ENCODE results near the gene ANKRD13A. TPM values are rescaled to one million over a fixed set of nuclear protein-coding genes. Genes with fewer than 3 reads are reported as not detected.

The ANKRD13A gene
- total and polyA plus RNA-seq, 2 of the 13 experiments (the other 11 are each of a cell fraction or from before 2014, with no cell fraction given) = 34.1 to 41.6 TPM

- TF ChIP-seq ZNF724P (CRISPR knock-in tag; IDR thresholded peaks at IDR 0.05; ENCODE audit: borderline replicate concordance) (no peak), FOXA1 (IDR thresholded peaks at IDR 0.05) (no peak), FOXA1 (CRISPR knock-in tag; IDR thresholded peaks at IDR 0.05) (no peak), RFX3 (CRISPR knock-in tag; IDR thresholded peaks at IDR 0.05) (no peak)
- CTCF ChIA-PET (ENCODE audit: low intra/inter-chr PET ratio, low total read pairs) = no interaction called here
These were observed 46.9 kb upstream of the ANKRD13A start for GRCh38 chr12:109952160-109952858.

GRCh38 chr12:109952873-109953272, 46.4 kb upstream of the ANKRD13A start:
- intact Hi-C loops (cut with micrococcal nuclease; ENCODE audit: unreplicated experiment) = no loop called here
- H3K4me1 ChIP-seq (ENCODE audit: insufficient read depth, low read length) = peaks cover 37% of the 10 kb centered on the region
- no peak overlapping the region for H3K27ac ChIP-seq (ENCODE audit: extremely low read length, insufficient read depth, low read length)
- WGBS (ENCODE audit: low lambda C conversion rate) = 98% methylated on average over 8 of the region's 8 CpGs
- DNase-seq (ENCODE audit: low spot score) = no peak
- no peaks in the 10 kb centered on the region for H3K9me3 ChIP-seq (ENCODE audit: low read length)
- no peak overlapping the region for H3K4me3 ChIP-seq (replicated peaks in 1 of 3; ENCODE audit: insufficient read depth in 1 of 3, low read depth in 2 of 3, low read length in 3 of 3)
- H3K36me3 ChIP-seq (replicated peaks in 1 of 2; ENCODE audit: control insufficient read depth in 1 of 2, insufficient read depth in 2 of 2, low read length in 2 of 2) = peaks cover 14 to 40% of the 10 kb centered on the region in 2 experiments
- in situ Hi-C loops (cut with HindIII; ENCODE audit: extremely low pct_ligation_motif_present, low pct_unique_long_range_greater_than_20kb) = no loop called here
- H2AFZ ChIP-seq (ENCODE audit: low read length) = no peak overlapping the region
- ATAC-seq = no peak
- no TSS peak for BruUV-seq (replicated peaks)
- H3K4me2 ChIP-seq (ENCODE audit: low read depth, low read length) = no peak overlapping the region
- no peaks in the 10 kb centered on the region for H3K79me2 ChIP-seq (ENCODE audit: insufficient read depth, low read length)
- no peak overlapping the region for H3K9ac ChIP-seq (ENCODE audit: insufficient read depth, low read depth, low read length)
- no peaks in the 10 kb centered on the region for H3K27me3 ChIP-seq (ENCODE audit: control insufficient read depth in 1 of 2, insufficient read depth in 2 of 2, low read length in 2 of 2)
- no peaks in the 10 kb centered on the region for H4K20me1 ChIP-seq (ENCODE audit: insufficient read depth, low read length)
- ChIA-PET CTCF (ENCODE audit: low intra/inter-chr PET ratio, low total read pairs) (no interaction called here), POLR2A (no interaction called here)
- no peak for FAIRE-seq
- TF ChIP-seq ZNF333 (CRISPR knock-in tag; IDR thresholded peaks at IDR 0.05; ENCODE audit: borderline replicate concordance) = no peak
- no peak for TF ChIP-seq CEBPG (CRISPR knock-in tag; IDR thresholded peaks at IDR 0.05)
- no peak for TF ChIP-seq TMF1 (CRISPR knock-in tag; IDR thresholded peaks at IDR 0.05; ENCODE audit: low read depth)
- TF ChIP-seq SAP130 (CRISPR knock-in tag; IDR thresholded peaks at IDR 0.05; ENCODE audit: low read depth) = no peak
- TF ChIP-seq ZFP62 (CRISPR knock-in tag; IDR thresholded peaks at IDR 0.05) = no peak
- TF ChIP-seq HNF4G (IDR thresholded peaks at IDR 0.05; ENCODE audit: borderline replicate concordance, low read depth, low read length) = no peak
- TF ChIP-seq HNF4G (CRISPR knock-in tag; IDR thresholded peaks at IDR 0.05; ENCODE audit: borderline replicate concordance, low read depth) = no peak
- no peak for TF ChIP-seq IRF9 (CRISPR knock-in tag; IDR thresholded peaks at IDR 0.05; ENCODE audit: borderline replicate concordance)
- no peak for TF ChIP-seq KAT7 (CRISPR knock-in tag; IDR thresholded peaks at IDR 0.05; ENCODE audit: borderline replicate concordance)
- no peak for TF ChIP-seq AGO1 (IDR thresholded peaks at IDR 0.05; ENCODE audit: low read depth, low read length, poor library complexity, severe bottlenecking)
- no peak for TF ChIP-seq GABPA (IDR thresholded peaks at IDR 0.05; ENCODE audit: low read depth, low read length)
- no peak for TF ChIP-seq GABPA (CRISPR knock-in tag; IDR thresholded peaks at IDR 0.05; ENCODE audit: low read depth)
- TF ChIP-seq ZNF724P (CRISPR knock-in tag; IDR thresholded peaks at IDR 0.05; ENCODE audit: borderline replicate concordance) = no peak
- no peak for TF ChIP-seq SP1 (IDR thresholded peaks at IDR 0.05)
- TF ChIP-seq SP1 (CRISPR knock-in tag; IDR thresholded peaks at IDR 0.05) = no peak
- TF ChIP-seq ZBTB33 (CRISPR knock-in tag; IDR thresholded peaks at IDR 0.05) = no peak

More at GRCh38 chr12:109952160-109952858, 46.9 kb upstream of the ANKRD13A start:
- WGBS (ENCODE audit: low lambda C conversion rate) = 95% methylated on average over 11 of the region's 11 CpGs
- no peak overlapping the region for H3K27ac ChIP-seq (ENCODE audit: extremely low read length, insufficient read depth, low read length)
- no peak for FAIRE-seq
- H3K4me3 ChIP-seq (replicated peaks in 1 of 3; ENCODE audit: insufficient read depth in 1 of 3, low read depth in 2 of 3, low read length in 3 of 3) = no peak overlapping the region
- H2AFZ ChIP-seq (ENCODE audit: low read length) = no peak overlapping the region
- peaks cover 14 to 40% of the 10 kb centered on the region in 2 experiments for H3K36me3 ChIP-seq (replicated peaks in 1 of 2; ENCODE audit: control insufficient read depth in 1 of 2, insufficient read depth in 2 of 2, low read length in 2 of 2)
- POLR2A ChIA-PET = no interaction called here
- in situ Hi-C loops (cut with HindIII; ENCODE audit: extremely low pct_ligation_motif_present, low pct_unique_long_range_greater_than_20kb) (no loop called here), intact Hi-C loops (cut with micrococcal nuclease; ENCODE audit: unreplicated experiment) (no loop called here)
- no peaks in the 10 kb centered on the region for H4K20me1 ChIP-seq (ENCODE audit: insufficient read depth, low read length)
- no peaks in the 10 kb centered on the region for H3K27me3 ChIP-seq (ENCODE audit: control insufficient read depth in 1 of 2, insufficient read depth in 2 of 2, low read length in 2 of 2)
- BruUV-seq (replicated peaks) = no TSS peak
- no peak for ATAC-seq
- H3K4me2 ChIP-seq (ENCODE audit: low read depth, low read length) = no peak overlapping the region
- no peaks in the 10 kb centered on the region for H3K79me2 ChIP-seq (ENCODE audit: insufficient read depth, low read length)
- peaks cover 43% of the 10 kb centered on the region for H3K4me1 ChIP-seq (ENCODE audit: insufficient read depth, low read length)
- no peaks in the 10 kb centered on the region for H3K9me3 ChIP-seq (ENCODE audit: low read length)
- H3K9ac ChIP-seq (ENCODE audit: insufficient read depth, low read depth, low read length) = no peak overlapping the region
- no peak for DNase-seq (ENCODE audit: low spot score)

Data from HepG2 (cell line).